ENCODE results near the gene PNN.
A peak's percentile ranks its signal among the peaks of the same experiment; 100 is the strongest.
"Not testable (repeated sequence)": the region's sequence is repeated elsewhere in the genome, so short reads cannot be mapped to it uniquely, and the experiment has no call there.

The PNN gene

GRCh38 chr14:39174560-39175444, at the start of gene PNN:
Gene PNN, plus strand, starts transcription at chr14:39175254. Its CDS starts 26 bp downstream, at chr14:39175280.
- DNase-seq = peak; percentile 97

DNA sequence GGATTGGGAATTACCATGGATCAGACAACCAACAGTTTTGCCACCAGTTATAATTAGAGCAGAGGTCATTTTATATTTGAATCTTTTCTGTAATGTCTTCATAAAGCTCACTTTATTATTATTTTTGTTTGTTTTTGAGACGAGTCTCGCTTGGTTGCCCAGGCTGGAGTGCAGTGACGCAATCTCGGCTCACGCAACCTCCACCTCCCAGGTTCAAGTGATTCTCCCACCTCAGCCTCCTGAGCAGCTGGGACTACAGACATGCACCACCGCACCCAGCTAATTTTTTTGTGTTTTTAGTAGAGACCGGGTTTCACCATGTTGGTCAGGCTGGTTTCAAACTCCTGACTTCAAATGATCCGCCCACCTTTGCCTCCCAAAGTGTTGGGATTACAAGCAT, 37.2 kb upstream of the PNN start:
- not testable (repeated sequence) for DNase-seq

- DNase-seq = no peak
These were observed 36.6 kb upstream of the PNN start for GRCh38 chr14:39138440-39138839.

DNA sequence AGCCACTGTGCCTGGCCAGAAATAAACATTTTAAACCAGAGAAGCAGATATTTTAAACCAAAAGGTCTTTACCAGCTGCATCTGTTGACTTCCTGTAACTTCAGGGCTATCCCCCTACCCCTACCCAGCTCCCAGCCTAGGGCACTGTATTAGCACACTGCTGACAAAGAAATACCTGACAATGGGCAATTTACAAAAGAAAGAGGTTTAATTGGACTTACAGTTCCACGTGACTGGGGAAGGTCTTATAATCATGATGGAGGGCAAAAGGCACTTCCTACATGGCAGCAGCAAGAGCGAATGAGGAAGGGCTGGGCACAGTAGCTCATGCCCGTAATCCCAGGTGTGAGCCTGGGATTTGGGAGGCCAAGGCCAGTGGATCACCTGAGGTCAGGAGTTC, 34.9 kb upstream of the PNN start:
- no peak for DNase-seq

GRCh38 chr14:39141623-39142022, 33.4 kb upstream of the PNN start:
- DNase-seq = not testable (repeated sequence)

DNA sequence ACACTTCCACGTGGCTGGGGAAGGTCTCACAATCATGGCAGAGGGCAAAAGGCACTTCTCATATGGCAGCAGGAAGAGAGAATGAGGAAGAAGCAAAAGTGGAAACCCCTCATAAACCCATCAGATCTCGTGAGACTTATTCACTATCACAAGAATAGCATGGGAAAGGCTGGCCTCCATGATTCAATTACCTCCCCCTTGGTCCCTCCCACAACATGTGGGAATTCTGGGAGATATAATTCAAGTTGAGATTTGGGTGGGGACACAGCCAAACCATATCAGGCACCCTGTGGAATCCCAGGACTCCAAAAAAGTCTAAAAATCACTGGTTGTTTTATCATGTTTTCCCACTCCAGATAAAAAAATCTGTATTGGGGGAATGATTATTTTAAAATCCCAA, 31.8 kb upstream of the PNN start:
- DNase-seq = not testable (repeated sequence)

GRCh38 chr14:39145266-39145966, 29.6 kb upstream of the PNN start:
- no peak for DNase-seq

GRCh38 chr14:39154594-39155189, 20.4 kb upstream of the PNN start:
- DNase-seq = no peak

DNA sequence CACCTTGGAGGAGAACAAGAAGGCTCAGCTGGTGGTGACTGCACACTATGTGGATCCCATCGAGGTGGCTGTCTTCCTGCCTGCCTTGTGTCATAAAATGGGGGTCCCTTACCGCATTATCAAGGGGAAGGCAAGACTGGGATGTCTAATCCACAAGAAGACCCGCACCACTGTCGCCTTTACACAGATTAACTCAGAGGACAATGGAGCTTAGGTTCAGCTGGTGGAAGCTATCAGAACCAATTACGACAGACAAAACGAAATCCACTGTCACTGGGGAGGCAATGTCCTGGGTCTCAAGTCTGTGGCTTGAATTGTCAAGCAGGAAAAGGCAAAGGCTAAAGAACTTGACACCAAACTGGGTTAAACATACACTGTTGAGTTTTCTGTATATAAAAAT, 17.6 kb upstream of the PNN start:
- DNase-seq = no peak

DNA sequence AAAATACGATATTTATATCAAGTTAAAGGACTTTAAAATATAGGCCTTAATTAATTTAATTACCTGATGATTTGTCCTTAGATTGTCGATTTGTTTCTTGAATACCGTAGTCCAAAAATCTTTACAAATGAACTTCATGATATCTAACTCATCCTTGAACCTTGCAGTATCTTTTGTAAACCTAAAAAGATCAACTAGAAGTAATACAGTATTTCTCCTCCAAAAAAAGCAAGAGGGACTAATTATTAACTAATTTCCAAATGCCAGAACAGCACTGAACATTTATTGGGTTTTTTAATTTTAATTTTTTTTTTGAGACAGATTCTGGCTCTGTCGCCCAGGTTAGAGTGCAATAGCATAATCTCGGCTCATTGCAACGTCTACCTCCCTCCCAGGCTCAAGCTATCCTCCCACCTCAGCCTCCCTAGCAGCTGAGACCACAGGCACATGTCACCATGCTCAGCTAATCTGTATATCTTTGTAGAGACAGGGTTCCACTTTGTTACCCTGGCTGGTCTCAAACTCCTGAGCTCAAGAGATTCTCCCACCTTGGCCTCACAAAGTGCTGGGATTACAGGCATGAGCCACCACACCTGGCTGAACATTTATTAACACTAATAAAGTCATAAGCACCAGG, 16.7 kb upstream of the PNN start:
- DNase-seq = no peak

- no peak for DNase-seq
These were observed 14.6 kb upstream of the PNN start for GRCh38 chr14:39160494-39160893.

- DNase-seq = not testable (repeated sequence)
These were observed 7.2 kb upstream of the PNN start for GRCh38 chr14:39167797-39168320.

DNA sequence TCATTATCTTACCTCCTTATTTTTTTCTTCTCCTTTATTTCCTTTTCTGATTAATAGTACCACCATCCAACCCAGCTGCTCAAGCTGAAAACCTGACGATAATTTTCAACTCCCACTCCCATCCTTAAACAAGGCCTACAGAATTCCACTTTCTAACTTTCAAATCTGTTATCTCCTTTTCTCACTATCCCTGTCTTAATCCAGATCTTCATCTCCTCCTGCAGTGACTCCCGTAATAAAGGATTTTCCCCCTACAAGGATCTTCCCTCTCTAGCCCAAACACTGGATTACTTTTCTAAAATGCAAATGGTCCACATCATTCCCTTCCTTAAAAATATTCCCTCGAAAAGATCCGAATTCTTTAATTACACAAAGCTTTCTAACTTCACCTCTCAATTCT, 6.5 kb upstream of the PNN start:
- DNase-seq = no peak

DNA sequence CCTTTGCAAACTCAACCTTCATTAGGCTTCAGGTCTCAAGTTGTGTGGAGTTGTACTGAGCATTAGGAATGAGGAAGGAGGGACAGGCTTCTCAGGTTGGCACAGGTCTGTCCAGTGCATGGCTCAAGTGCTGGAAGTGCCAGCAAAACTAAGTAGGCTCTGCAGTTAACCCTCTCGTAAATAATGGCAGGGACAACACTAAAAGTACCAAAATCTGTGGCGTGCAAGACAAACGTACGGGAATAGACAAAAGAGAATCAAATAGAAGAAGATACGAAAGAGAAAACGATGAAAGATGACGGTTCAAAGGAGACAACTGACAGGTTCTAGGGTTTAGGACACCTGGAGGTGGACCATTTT, 5.5 kb upstream of the PNN start:
- DNase-seq = no peak

DNA sequence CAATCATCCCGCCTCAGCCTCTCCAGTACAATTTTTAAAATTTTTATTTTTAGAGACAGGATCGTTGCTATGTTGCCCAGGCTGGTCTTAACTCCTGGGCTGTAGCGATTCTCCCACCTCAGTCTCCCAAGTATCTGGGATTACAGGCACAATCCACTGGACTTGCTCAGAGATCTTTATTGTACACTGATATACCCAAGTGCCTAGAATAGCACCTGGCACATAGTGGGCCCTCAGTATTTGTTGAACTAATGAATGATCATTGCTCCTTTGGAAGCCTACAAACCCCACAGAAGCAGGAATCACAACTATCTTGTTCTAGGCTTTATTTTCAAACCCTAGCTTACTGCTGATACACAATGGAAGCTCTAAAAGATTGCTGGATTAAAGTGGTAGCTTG, 1.9 kb upstream of the PNN start:
- no peak for DNase-seq

DNA sequence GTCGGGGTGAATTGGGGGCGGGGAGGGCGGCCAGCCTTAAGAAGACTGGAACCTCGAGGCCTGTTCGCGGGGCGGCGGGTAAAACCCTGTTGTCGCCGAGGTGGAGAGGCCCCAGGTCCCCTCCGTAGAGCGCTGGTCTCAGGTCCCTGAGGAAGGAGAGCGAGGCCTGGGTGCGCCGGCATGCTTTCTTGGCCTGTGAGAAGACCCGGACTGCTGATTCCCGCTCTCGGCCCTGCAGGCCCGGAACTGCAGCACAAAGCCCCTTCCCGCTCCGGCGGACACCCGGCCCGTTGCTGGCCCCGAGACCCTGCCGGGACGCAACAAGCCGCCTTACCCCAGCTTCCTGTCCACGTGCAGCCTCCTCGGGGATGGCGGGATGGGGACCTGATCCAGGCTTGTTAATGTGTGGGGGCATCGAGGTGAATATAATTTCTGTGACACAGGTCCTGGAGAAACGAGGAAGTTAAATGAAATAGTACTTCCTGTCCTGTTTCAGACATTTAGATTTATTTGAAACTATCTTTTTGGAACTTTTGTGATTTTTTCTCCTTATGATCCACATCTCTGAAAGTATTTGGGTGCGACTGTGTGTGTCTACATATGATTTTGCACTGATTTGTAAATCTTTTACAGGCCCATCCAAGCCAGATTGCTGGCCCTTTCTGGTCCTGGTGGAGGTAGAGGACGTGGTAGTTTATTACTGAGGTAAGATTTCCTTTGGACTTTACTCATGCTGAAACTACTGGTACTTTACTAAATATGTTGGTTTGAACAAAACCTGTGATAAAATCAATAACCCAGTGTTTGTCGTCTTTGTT, 600 bp downstream of the PNN start:
- no peak for DNase-seq

GRCh38 chr14:39176263-39177167, 1.5 kb downstream of the PNN start:
- DNase-seq = no peak

DNA sequence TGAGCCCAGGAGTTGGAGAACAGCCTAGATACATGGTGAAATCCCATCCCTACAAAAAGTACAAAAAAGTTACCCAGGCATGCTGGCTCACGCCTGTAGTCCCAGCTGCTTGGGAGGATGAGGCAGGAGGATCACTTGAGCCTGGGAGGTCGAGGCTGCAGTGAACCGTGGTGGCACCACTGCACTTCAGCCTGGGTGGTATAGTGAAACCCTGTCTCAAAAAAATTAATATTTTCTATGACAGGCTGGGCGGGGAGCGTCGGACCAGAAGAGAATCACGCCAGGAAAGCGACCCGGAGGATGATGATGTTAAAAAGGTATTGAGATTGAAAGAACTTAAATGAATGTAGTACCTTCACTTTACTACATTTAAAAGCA, 2.1 kb downstream of the PNN start:
- DNase-seq = no peak

GRCh38 chr14:39179042-39179441, 4.0 kb downstream of the PNN start:
- no peak for DNase-seq

- no peak for DNase-seq
These were observed 5.5 kb downstream of the PNN start for GRCh38 chr14:39180553-39180952.

DNA sequence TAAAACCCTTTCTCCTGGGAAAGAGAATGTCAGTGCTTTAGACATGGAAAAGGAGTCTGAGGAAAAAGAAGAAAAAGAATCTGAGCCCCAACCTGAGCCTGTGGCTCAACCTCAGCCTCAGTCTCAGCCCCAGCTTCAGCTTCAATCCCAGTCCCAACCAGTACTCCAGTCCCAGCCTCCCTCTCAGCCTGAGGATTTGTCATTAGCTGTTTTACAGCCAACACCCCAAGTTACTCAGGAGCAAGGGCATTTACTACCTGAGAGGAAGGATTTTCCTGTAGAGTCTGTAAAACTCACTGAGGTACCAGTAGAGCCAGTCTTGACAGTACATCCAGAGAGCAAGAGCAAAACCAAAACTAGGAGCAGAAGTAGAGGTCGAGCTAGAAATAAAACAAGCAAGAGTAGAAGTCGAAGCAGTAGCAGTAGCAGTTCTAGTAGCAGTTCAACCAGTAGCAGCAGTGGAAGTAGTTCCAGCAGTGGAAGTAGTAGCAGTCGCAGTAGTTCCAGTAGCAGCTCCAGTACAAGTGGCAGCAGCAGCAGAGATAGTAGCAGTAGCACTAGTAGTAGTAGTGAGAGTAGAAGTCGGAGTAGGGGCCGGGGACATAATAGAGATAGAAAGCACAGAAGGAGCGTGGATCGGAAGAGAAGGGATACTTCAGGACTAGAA, 6.1 kb downstream of the PNN start:
- DNase-seq = no peak
